Right forelimb (tissue), 1 donor: ENCODE data around the gene ATP6V0A1.
"Not testable (repeated sequence)": the region's sequence is repeated elsewhere in the genome, so short reads cannot be mapped to it uniquely, and the experiment has no call there.

Source experiments
- DNase-seq: peaks from one replicate; pipeline ENCODE4 v3.0.0-alpha.2; 2018

Gene ATP6V0A1

DNA sequence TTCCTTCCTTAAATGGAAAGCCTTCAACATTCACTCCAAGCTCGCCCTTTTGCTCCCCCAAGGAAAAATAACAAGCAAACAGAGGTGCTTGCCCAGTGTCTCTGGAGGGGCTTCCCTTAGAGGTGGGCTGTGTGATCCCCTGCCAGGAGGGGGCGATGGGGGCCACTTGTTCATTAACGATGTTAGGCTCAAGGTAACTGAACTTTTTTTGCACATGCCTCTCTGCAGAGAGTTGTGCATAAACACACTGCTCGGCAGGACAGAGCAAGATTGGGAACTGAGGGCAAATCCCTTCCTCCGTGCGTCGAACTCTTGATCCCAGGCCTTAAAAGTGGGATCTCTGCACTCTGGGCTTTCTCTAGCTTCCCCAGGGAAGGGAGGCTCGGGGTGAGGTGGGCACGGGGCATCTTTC lies 61.9 kb downstream of the ATP6V0A1 start:
- no peak for DNase-seq

- no peak for DNase-seq
Measured at GRCh38 chr17:42521036-42521435, 62.4 kb downstream of the ATP6V0A1 start.

- DNase-seq, result no peak
Measured at GRCh38 chr17:42521666-42522262, 63.1 kb downstream of the ATP6V0A1 start.

GRCh38 chr17:42522263-42522790 lies 63.6 kb downstream of the ATP6V0A1 start:
- no peak for DNase-seq

GRCh38 chr17:42522798-42523278 lies 64.2 kb downstream of the ATP6V0A1 start:
- no peak for DNase-seq

- no peak for DNase-seq
Measured at GRCh38 chr17:42525221-42525620, 66.5 kb downstream of the ATP6V0A1 start.

DNA sequence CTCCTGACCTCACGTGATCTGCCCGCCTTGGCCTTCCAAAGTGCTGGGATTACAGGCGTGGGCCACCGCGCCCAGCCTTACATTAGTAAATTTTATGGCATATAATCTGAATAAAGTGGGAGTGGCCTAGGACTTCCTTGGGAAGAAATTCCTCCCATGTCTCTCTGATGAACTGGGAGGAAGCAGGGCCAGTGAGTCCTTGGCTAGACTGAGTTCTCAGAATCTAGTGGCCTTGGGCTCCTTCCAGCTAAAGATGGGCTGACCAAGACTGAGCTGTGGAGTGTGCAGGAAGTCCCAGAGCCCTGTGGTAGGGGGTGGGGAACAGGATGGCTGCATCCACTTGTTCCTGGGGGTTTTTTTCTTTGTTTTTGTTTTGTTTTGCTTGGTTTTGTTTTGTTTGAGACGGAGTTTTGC lies 67.4 kb downstream of the ATP6V0A1 start:
- no peak for DNase-seq

DNA sequence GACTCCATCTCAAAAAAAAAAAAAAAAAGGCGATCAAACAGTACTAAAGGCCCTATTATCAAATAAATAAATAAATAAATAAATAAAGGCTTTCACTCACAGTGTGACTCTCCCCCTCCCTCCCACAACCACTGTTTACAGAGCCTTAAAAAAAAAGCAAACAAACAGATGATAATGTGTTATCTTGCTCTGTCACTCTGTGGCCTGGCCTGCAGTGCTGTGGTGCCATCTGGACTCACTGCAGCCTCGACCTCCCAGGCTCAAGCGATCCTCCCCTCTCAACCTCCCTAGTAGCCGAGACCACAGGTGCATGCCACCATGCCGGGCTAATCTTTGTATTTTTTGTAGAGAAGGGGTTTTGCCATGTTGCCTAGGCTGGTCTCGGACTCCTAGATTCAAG lies 69.3 kb downstream of the ATP6V0A1 start:
- DNase-seq, result no peak

GRCh38 chr17:42529061-42529460 lies 70.4 kb downstream of the ATP6V0A1 start:
- no peak for DNase-seq

- no peak for DNase-seq
Measured at GRCh38 chr17:42530952-42531454, 72.3 kb downstream of the ATP6V0A1 start.

DNA sequence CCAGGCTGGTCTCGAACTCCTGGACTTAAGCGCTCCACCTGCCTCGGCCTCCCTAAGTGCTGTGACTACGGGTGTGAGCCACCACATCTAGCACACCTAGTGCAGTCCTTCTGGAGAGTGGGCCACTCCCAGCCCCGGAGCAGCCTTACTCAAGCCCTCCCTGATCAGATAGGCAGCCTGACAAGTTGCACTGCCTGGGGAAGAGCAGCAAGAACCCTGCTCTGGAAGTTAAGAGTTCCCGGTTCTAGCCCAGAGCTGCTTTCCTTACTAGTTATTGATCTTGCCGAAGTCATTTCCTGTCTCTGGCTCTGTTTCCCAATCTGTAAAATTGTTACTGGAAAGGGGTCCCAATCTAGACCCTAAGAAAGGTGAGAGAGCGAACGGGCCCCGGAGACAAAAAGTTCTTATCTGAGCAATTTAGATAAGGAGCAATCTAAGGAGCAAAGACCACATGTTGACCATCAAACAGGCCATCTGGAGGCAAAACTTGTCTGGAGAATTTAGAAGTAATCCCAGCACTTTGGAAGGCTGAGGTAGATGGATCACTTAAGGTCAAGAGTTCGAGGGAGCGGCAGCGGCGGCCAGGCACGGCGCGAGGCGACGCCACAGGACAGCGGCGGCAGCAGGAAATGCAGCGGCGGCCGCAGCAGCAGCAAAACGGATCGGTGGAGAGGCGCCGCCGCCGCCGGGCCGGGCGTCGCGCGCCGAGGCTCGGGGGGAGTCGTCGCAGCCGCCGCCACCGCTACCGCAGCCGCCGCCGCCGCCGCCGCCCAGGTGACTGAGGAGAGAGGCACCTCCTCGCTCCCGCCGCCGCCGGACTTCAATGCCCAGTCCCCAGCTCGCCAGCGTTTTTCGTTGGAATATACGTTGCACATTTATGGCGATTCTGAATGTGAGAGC lies 73.0 kb downstream of the ATP6V0A1 start:
- DNase-seq, result peak; percentile 72

- no peak for DNase-seq
Measured at GRCh38 chr17:42535155-42536047, 76.7 kb downstream of the ATP6V0A1 start.

DNA sequence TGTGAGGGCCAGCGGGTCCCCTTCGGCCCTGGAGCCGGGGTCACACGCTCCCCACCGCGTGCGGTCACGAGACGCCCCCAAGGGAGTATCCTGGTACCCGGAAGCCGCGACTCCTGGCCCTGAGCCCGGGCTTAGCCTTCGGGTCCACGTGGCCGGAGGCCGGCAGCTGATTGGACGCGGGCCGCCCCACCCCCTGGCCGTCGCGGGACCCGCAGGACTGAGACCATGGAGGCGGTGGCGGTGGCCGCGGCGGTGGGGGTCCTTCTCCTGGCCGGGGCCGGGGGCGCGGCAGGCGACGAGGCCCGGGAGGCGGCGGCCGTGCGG lies 77.3 kb downstream of the ATP6V0A1 start, which contains the start of gene NAGLU:
Gene NAGLU (plus strand): TSS at position 194 of the 324 bp plus-strand sequence. CDS start 32 bp downstream, at position 226.
- DNase-seq, result peak; percentile 98

DNA sequence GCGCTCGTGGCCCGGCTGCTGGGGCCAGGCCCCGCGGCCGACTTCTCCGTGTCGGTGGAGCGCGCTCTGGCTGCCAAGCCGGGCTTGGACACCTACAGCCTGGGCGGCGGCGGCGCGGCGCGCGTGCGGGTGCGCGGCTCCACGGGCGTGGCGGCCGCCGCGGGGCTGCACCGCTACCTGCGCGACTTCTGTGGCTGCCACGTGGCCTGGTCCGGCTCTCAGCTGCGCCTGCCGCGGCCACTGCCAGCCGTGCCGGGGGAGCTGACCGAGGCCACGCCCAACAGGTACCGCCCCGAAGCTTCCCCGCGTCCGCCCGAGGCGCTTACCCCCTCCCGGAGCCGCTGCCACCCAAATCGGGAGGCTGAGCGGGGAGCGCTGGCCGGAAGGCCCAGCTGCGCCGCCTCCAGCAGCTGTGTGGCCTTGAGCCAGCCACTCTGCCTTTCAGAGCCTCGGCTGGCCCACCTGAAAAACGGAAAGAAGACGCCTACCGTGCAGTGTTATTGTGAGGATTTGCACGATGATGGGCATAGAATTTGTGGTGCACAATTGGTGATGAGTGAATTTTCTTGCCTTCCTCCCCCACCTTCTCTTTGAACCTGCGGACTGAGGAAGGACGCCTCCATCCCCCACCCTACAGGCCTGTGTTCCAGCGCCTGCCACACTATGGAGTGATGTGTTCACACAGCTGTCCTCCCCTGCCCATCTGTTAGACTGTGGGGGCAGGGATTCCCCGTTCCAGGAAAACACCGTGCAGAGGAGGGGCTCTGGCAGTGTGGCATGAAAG lies 77.9 kb downstream of the ATP6V0A1 start:
- DNase-seq, result peak; percentile 84

GRCh38 chr17:42537156-42537805 lies 78.6 kb downstream of the ATP6V0A1 start:
- no peak for DNase-seq

GRCh38 chr17:42537826-42538451 lies 79.3 kb downstream of the ATP6V0A1 start:
- DNase-seq, result no peak

GRCh38 chr17:42538482-42538881 lies 79.8 kb downstream of the ATP6V0A1 start:
- no peak for DNase-seq

DNA sequence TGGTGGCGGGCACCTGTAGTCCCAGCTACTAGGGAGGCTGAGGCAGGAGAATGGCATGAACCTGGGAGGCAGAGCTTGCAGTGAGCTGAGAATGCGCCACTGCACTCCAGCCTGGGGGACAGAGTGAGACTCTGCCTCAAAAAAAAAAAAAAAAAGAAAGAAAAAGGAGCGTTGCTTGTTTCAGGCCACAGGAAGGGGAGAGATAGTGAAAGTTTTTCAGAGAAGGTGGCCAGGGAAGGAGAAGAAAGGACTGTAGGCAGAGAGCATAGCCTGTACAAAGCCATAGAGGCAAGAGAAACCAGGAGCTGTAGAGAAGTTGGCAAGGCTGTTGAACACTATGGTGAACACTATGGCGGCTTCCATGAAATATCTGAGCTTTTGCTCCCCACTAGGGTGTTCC lies 81.9 kb downstream of the ATP6V0A1 start:
- not testable (repeated sequence) for DNase-seq

GRCh38 chr17:42541041-42541833 lies 82.6 kb downstream of the ATP6V0A1 start:
- DNase-seq, result no peak
